Stomach (tissue), 4 donors: ENCODE measurements around the gene RNF220.

Experiments
- CTCF ChIP-seq, 7 experiments: fragments of 450-650 bp in 4 of 7; fragments of 200-600 bp in 3 of 7; sonication (generic) in 3 of 7; IDR thresholded peaks; one replicate each; pipeline ENCODE4 v1.5.1; 2016 to 2019; ENCODE audit warnings: antibody characterized with exemption in 7 of 7, control low read depth in 2 of 7, mild to moderate bottlenecking in 1 of 7
- POLR2A ChIP-seq, 4 donors: fragments of 450-650 bp; IDR thresholded peaks; one replicate each; pipeline ENCODE4 v1.6.1; 2016; ENCODE audit warnings: antibody characterized with exemption in 4 of 4, control low read depth in 2 of 4, mild to moderate bottlenecking in 1 of 4, moderate library complexity in 1 of 4

- TF ChIP-seq POLR2A (IDR thresholded peaks at IDR 0.05) (no peak), CTCF (IDR thresholded peaks at IDR 0.05) (no peak)
Observed at GRCh38 chr1:44631333-44631646, 226.2 kb downstream of the RNF220 start.
